ENCODE data around the gene RNU4-1. TPM values are rescaled to one million over a fixed set of nuclear protein-coding genes. Genes with fewer than 3 reads are reported as not detected.

The RNU4-1 gene
- total and polyA plus RNA-seq, 2 donors (not counting 3 experiments of a cell fraction or from before 2014, with no cell fraction given) = under 0.01 to 2,141 TPM

GRCh38 chr12:120261951-120262851 is 30.8 kb downstream of the RNU4-1 start:
- peak overlapping the region; percentile 94 for H3K9ac ChIP-seq (replicated peaks; ENCODE audit: extremely low read depth, insufficient read depth, low read length)
- FAIRE-seq = peak; percentile 67

More at GRCh38 chr12:120261951-120262851, 30.8 kb downstream of the RNU4-1 start:
- peak; percentile 47 for DNase-seq (ENCODE audit: low read depth, low spot score)
- dilution Hi-C loops (cut with MboI; ENCODE audit: extremely low pct_ligation_motif_present, low sequenced_read_pairs) = no loop called here
- Histone ChIP-seq H3K9me1 (replicated peaks; ENCODE audit: control insufficient read depth, extremely low read depth, insufficient read depth, low read length) (no peaks in the 10 kb centered on the region), H3K79me2 (ENCODE audit: control insufficient read depth, insufficient read depth, low read length) (peaks cover 81% of the 10 kb centered on the region), H3K4me2 (ENCODE audit: insufficient read depth, low read length) (peak overlapping the region; percentile 91), H2AFZ (ENCODE audit: low read depth, low read length) (no peak overlapping the region), H3K9me3 (replicated peaks; ENCODE audit: control insufficient read depth, insufficient read depth, low read length) (no peaks in the 10 kb centered on the region), H3K27me3 (ENCODE audit: control insufficient read depth in 2 of 2, insufficient read depth in 2 of 2, low read length in 2 of 2) (no peaks in the 10 kb centered on the region), H3K4me1 (ENCODE audit: control insufficient read depth, extremely low read depth, insufficient read depth, low read length) (peaks cover 59% of the 10 kb centered on the region), H4K20me1 (replicated peaks; ENCODE audit: control insufficient read depth, extremely low read depth, insufficient read depth, low read length) (no peaks in the 10 kb centered on the region), H3K4me3 (replicated peaks in 1 of 3; ENCODE audit: insufficient read depth in 1 of 3, low read depth in 1 of 3, low read length in 3 of 3) (peak overlapping the region; percentile 60 to 91 (median 65)), H3K36me3 (ENCODE audit: control insufficient read depth in 2 of 2, extremely low read depth in 1 of 2, insufficient read depth in 2 of 2, low read length in 2 of 2) (peaks cover 0 to 4% of the 10 kb centered on the region in 2 experiments), H3K27ac (ENCODE audit: insufficient read depth, low read depth, low read length) (peak overlapping the region; percentile 58)
- ChIA-PET POLR2A (interaction anchor here (0.6 to 8.9 kb wide), 7 partner anchors 12 to 62 kb away, joined by 4 to 88 read pairs (median 29); partner anchors contain the start of genes RNU4-1, RNU4-2 and RPLP0), CTCF (interaction anchor here (2.1 to 33.5 kb wide), 4 partner anchors 16 to 61 kb away, joined by 5 to 1402 read pairs (median 464); partner anchors contain the start of genes RNU4-2 and RPLP0)
- no peak for TF ChIP-seq JUN (IDR thresholded peaks at IDR 0.05; ENCODE audit: borderline replicate concordance, insufficient read depth, insufficient read length, low read depth)
- no peak for TF ChIP-seq EZH2 (IDR thresholded peaks at IDR 0.05; ENCODE audit: borderline replicate concordance, low read depth, low read length, severe bottlenecking)
- TF ChIP-seq POLR2AphosphoS5 (IDR thresholded peaks at IDR 0.05; ENCODE audit: insufficient read depth, low read depth, low read length) = no peak
- peak; percentile 23 for TF ChIP-seq GATA2 (IDR thresholded peaks at IDR 0.05; ENCODE audit: insufficient read depth, insufficient read length, low read depth, low read length)
- TF ChIP-seq FOS (IDR thresholded peaks at IDR 0.05; ENCODE audit: borderline replicate concordance, insufficient read depth, low read length) = peak; percentile 18
- TF ChIP-seq POLR2A (IDR thresholded peaks at IDR 0.05; ENCODE audit: low read depth, low read length) = no peak
- no peak for TF ChIP-seq CTCF (IDR thresholded peaks at IDR 0.05; ENCODE audit: extremely low read depth in 1 of 2, insufficient read depth in 1 of 2, low read depth in 1 of 2, low read length in 2 of 2)
- no peak for TF ChIP-seq MAX (IDR thresholded peaks at IDR 0.05; ENCODE audit: insufficient read depth, insufficient read length)
- no peak for TF ChIP-seq MYC (IDR thresholded peaks at IDR 0.05; ENCODE audit: low read depth, low read length)
- intact Hi-C loops (cut with micrococcal nuclease) = no loop called here
- BruUV-seq (replicated peaks) = no TSS peak
